Measurements from ENCODE around the gene SLC44A1. TPM values are rescaled to one million over a fixed set of nuclear protein-coding genes. Genes with fewer than 3 reads are reported as not detected.

Gene SLC44A1
- total and polyA plus RNA-seq, 2 of the 13 experiments (the other 11 are each of a cell fraction or from before 2014, with no cell fraction given), result 21.4 to 40.8 TPM

DNA sequence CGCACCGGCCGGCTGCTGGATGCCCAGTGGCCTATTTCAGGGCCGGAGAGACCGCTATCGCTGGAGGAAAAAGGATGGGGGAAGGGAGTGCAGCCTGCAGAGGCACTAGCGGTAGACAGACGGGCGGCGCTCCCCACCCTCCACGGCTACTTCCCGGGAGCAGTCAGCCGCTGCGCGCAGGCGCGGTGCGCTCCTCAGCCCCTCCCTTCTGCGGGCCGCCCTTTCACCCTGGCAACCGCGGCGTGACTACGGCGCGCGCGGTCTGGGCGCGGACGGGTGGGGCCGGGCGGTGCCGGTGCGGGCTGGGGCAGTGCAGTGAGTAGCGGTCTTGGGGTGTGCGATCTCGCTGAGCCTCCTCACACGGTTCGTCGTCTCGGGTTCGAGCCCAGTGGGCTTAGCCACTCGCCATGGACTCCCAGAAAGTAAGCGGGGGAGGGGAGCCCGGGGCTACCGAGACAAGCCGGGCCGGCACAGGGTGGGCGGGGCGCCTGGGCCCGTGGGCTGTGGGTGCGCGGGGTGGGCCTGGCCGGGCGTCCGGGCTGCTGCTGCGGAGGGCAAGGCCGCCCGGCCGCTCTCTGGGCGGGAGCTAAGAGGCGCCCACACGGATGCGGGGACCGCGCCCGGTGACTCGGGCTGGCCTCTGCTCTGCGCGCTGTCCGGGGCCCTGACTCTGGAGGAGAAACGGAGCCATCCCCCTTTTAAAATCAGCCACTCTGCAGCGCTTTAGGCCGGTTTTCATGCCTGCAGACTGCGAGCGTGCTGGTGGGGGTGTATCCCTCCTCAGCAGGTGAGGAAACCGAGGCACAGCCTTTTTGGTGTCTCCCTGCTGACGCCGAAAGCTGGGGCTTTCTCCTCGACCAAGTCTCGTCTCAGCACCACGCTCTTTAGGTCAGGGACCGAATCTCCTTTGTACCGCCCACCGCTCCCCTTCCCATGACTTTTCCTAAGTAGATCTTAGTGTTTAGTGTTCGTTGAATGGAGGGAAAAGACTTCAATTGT lies 203.7 kb downstream of the SLC44A1 start, which contains the start of gene FSD1L (continued):
- TF ChIP-seq, protein P1, sequence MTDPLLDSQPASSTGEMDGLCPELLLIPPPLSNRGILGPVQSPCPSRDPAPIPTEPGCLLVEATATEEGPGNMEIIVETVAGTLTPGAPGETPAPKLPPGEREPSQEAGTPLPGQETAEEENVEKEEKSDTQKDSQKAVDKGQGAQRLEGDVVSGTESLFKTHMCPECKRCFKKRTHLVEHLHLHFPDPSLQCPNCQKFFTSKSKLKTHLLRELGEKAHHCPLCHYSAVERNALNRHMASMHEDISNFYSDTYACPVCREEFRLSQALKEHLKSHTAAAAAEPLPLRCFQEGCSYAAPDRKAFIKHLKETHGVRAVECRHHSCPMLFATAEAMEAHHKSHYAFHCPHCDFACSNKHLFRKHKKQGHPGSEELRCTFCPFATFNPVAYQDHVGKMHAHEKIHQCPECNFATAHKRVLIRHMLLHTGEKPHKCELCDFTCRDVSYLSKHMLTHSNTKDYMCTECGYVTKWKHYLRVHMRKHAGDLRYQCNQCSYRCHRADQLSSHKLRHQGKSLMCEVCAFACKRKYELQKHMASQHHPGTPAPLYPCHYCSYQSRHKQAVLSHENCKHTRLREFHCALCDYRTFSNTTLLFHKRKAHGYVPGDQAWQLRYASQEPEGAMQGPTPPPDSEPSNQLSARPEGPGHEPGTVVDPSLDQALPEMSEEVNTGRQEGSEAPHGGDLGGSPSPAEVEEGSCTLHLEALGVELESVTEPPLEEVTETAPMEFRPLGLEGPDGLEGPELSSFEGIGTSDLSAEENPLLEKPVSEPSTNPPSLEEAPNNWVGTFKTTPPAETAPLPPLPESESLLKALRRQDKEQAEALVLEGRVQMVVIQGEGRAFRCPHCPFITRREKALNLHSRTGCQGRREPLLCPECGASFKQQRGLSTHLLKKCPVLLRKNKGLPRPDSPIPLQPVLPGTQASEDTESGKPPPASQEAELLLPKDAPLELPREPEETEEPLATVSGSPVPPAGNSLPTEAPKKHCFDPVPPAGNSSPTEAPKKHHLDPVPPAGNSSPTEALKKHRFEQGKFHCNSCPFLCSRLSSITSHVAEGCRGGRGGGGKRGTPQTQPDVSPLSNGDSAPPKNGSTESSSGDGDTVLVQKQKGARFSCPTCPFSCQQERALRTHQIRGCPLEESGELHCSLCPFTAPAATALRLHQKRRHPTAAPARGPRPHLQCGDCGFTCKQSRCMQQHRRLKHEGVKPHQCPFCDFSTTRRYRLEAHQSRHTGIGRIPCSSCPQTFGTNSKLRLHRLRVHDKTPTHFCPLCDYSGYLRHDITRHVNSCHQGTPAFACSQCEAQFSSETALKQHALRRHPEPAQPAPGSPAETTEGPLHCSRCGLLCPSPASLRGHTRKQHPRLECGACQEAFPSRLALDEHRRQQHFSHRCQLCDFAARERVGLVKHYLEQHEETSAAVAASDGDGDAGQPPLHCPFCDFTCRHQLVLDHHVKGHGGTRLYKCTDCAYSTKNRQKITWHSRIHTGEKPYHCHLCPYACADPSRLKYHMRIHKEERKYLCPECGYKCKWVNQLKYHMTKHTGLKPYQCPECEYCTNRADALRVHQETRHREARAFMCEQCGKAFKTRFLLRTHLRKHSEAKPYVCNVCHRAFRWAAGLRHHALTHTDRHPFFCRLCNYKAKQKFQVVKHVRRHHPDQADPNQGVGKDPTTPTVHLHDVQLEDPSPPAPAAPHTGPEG (CRISPR knock-in tag; IDR thresholded peaks at IDR 0.05), result peak; percentile 73
- TF ChIP-seq ZNF280D (CRISPR knock-in tag; IDR thresholded peaks at IDR 0.05) (no peak), SRF (IDR thresholded peaks at IDR 0.05; ENCODE audit: low read depth, low read length) (no peak), ISL2 (CRISPR knock-in tag; IDR thresholded peaks at IDR 0.05) (peak; percentile 53; the same call in 1 of the 2 replicates), BCLAF1 (IDR thresholded peaks at IDR 0.05) (no peak), SUZ12 (IDR thresholded peaks at IDR 0.05; ENCODE audit: low read depth, low read length) (no peak), FOXP4 (CRISPR knock-in tag; IDR thresholded peaks at IDR 0.05) (peak; percentile 24; the same call in 1 of the 2 replicates), ZNF567 (CRISPR knock-in tag; IDR thresholded peaks at IDR 0.05; ENCODE audit: borderline replicate concordance) (0 out of 2 replicates have a peak, but pooled peaks have one; percentile 15)
- TF ChIP-seq, protein P2, sequence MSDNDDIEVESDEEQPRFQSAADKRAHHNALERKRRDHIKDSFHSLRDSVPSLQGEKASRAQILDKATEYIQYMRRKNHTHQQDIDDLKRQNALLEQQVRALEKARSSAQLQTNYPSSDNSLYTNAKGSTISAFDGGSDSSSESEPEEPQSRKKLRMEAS (IDR thresholded peaks at IDR 0.05), result peak; percentile 84
